Activated CD8-positive, alpha-beta memory T cell treated with anti-CD3 and anti-CD28 coated beads, Interleukin-2, amount 10 ng/mL, durations not matched to agents 7 days and 5 days (primary cell): ENCODE results near the gene NRF1. TPM values are rescaled to one million over a fixed set of nuclear protein-coding genes. Genes with fewer than 3 reads are reported as not detected.
"Not testable (repeated sequence)": the region's sequence is repeated elsewhere in the genome, so short reads cannot be mapped to it uniquely, and the experiment has no call there.

Experiments used
- ATAC-seq: fragments of 150-1000 bp; cut with Tn5 transposase; one replicate; pipeline ENCODE4 v1.10.0; 2021; ENCODE audit warnings: moderate library complexity
- CTCF ChIA-PET: fragments of 350-600 bp; sonication (Branson Sonifier 250); formaldehyde crosslinking; loops from one replicate; lab custom pipeline; 2021; ENCODE audit warnings: antibody characterized with exemption; lab: Charles Lee
- DNase-seq: peaks from one replicate; pipeline ENCODE4 v3.0.0-alpha.2; 2020
- H3K27ac Mint-ChIP-seq: one replicate; pipeline ENCODE4 v1.8.0; 2021; ENCODE audit warnings: mild to moderate bottlenecking, mixed read lengths
- H3K27me3 Mint-ChIP-seq: one replicate; pipeline ENCODE4 v1.8.0; 2021; ENCODE audit warnings: mixed read lengths
- H3K36me3 Mint-ChIP-seq: one replicate; pipeline ENCODE4 v1.8.0; 2021; ENCODE audit warnings: mild to moderate bottlenecking, mixed read lengths
- H3K4me1 Mint-ChIP-seq: one replicate; pipeline ENCODE4 v1.8.0; 2021; ENCODE audit warnings: mixed read lengths
- H3K4me3 Mint-ChIP-seq: one replicate; pipeline ENCODE4 v1.8.0; 2021; ENCODE audit warnings: mild to moderate bottlenecking, moderate library complexity, mixed read lengths
- H3K9me3 Mint-ChIP-seq: one replicate; pipeline ENCODE4 v1.8.0; 2022; ENCODE audit warnings: low read depth, mixed read lengths
- total RNA-seq, 2 experiments: library from RNA; stranded (reverse); gene quantifications; one replicate each; pipeline ENCODE4 v1.2.3, GENCODE V29; 2021

NRF1 gene
- total RNA-seq, 2 experiments from 2014 or later: 26.4 to 29.5 TPM

DNA sequence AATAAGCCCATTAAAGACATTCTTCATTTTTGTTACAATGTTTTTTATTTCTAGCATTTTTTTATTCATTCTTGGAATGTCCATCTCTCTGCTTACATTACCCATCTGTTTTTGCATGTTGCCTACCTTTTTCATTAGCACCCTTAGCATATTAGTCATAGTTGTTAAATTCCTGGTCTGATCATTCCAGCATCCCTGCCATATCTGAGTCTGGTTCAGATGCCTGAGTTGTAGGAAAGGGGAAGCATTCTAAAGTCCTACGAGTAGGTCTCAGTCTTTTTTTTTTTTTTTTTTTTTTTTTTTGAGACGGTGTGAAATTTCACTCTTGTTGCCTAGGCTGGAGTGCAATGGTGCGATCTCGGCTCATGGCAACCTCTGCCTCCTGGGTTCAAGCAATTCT, 19.7 kb upstream of the NRF1 start:
- H3K4me1 Mint-ChIP-seq: peaks cover 5% of the 10 kb centered on the region
- CTCF ChIA-PET: no interaction called here
- no peak overlapping the region for H3K27ac Mint-ChIP-seq
- peaks cover 2% of the 10 kb centered on the region for H3K9me3 Mint-ChIP-seq
- ATAC-seq: no peak
- peaks cover 3% of the 10 kb centered on the region for H3K36me3 Mint-ChIP-seq
- H3K4me3 Mint-ChIP-seq: no peak overlapping the region
- H3K27me3 Mint-ChIP-seq: peaks cover 11% of the 10 kb centered on the region
- no peak for DNase-seq

DNA sequence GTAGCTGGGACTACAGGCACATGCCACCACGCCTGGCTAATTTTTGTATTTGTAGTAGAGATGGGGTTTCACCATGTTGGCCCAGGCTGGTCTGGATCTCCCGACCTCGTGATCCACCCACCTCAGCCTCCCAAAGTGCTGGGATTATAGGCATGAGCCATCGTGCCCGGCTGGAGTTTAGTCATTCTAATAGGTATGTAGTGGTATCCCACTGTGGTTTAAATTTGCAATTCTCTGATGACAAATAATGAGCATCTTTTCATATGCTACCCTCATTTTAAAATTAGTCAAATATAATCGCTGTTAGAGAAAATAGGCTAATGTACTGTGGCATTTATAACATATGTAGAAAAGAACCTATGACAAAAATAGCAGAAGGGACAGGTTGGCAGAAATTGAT, 15.1 kb upstream of the NRF1 start:
- not testable (repeated sequence) for DNase-seq, H3K36me3 Mint-ChIP-seq, H3K4me1 Mint-ChIP-seq, H3K9me3 Mint-ChIP-seq, H3K4me3 Mint-ChIP-seq, H3K27ac Mint-ChIP-seq, ATAC-seq
- CTCF ChIA-PET: interaction anchor here (0.8 kb wide), 1 partner anchor 233 kb away, joined by 3 read pairs; no protein-coding TSS in a partner anchor
- peaks cover 11% of the 10 kb centered on the region for H3K27me3 Mint-ChIP-seq

DNA sequence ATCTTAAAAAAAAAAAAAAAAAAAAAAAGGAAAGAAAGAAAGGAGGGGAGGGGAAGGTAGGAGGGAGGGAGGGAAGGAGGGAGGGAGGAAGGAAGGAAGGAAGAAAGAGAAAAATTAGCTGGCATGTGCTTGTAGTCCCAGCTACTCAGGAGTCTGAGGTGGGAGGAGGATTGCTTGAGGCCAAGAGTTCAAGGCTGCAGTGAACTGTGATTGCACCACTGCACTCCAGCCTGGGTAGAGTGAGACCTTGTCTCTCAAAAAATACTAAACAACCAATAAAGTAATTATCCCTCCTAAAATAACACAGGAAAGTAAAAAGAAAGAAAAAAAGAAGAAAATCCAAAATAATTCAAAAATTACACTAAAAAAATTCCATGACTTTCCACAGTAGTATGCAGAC, 13.8 kb upstream of the NRF1 start:
- peaks cover 4% of the 10 kb centered on the region for H3K27me3 Mint-ChIP-seq
- H3K4me3 Mint-ChIP-seq: no peak overlapping the region
- H3K36me3 Mint-ChIP-seq: no peaks in the 10 kb centered on the region
- peaks cover 5% of the 10 kb centered on the region for H3K4me1 Mint-ChIP-seq
- no peaks in the 10 kb centered on the region for H3K9me3 Mint-ChIP-seq
- DNase-seq (no peak), ATAC-seq (no peak)
- CTCF ChIA-PET: no interaction called here
- H3K27ac Mint-ChIP-seq: no peak overlapping the region

DNA sequence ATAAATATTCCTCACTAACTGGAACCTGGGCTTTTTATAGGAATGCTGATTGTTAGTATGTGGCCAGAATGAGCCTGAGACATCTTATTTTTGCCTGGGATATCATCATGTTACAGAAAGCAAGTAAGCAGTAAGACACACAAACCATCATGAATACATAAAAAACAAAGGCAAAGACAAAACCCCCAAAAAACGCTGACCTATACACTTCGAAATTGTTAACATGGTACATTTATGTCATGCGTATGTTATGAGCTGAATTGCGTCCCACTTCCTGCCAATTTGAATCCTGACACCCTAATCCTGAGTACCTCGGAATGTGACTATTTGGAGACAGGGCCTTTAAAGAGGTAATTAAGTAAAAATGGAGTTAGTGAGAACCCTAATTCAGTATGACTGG, 12.3 kb upstream of the NRF1 start:
- no peak for DNase-seq
- no peaks in the 10 kb centered on the region for H3K9me3 Mint-ChIP-seq
- no peak overlapping the region for H3K27ac Mint-ChIP-seq
- H3K4me1 Mint-ChIP-seq: peaks cover 7% of the 10 kb centered on the region
- CTCF ChIA-PET: no interaction called here
- peaks cover 4% of the 10 kb centered on the region for H3K27me3 Mint-ChIP-seq
- H3K4me3 Mint-ChIP-seq: no peak overlapping the region
- no peak for ATAC-seq
- no peaks in the 10 kb centered on the region for H3K36me3 Mint-ChIP-seq

DNA sequence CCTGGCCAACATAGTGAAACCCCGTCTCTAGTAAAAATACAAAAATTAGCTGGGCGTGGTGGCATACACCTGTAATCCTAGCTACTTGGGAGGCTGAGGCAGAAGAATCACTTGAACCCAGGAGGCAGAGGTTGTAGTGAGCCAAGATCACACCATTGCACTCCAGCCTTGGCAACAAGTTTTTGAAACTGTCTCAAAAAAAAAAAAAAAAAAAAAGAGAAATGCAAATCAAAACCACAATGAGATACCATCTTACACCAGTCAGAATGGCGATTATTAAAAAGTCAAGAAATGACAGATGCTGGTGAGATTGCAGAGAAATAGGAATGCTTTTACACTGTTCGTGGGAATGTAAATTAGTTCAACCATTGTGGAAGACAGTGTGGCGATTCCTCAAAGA, 7.9 kb upstream of the NRF1 start:
- not testable (repeated sequence) for H3K27ac Mint-ChIP-seq, ATAC-seq, H3K27me3 Mint-ChIP-seq, DNase-seq, H3K9me3 Mint-ChIP-seq, H3K4me3 Mint-ChIP-seq
- CTCF ChIA-PET: interaction anchor here (0.6 to 1.6 kb wide), 4 partner anchors 9 to 407 kb away, joined by 3 to 6 read pairs (median 3); no protein-coding TSS in a partner anchor
- Mint-ChIP-seq H3K4me1 (peaks cover 17% of the 10 kb centered on the region), H3K36me3 (peaks cover 10% of the 10 kb centered on the region)

DNA sequence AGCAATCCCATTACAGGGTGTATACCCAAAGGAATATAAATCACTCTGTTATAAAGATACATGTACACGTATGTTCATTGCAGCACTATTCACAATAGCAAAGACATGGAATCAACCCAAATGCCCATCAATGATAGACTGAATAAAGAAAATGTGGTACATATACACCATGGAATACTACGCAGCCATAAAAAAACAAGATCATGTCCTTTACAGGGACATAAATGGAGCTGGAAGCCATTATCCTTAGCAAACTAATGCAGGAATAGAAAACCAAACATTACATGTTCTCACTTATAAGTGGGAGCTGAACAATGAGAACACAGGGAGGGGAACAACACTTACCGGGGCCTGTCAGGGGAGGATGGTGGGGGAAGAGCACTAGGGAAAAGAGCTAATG, 7.5 kb upstream of the NRF1 start:
- CTCF ChIA-PET: interaction anchor here (1.3 to 1.6 kb wide), 3 partner anchors 9 to 407 kb away, joined by 3 read pairs; no protein-coding TSS in a partner anchor
- not testable (repeated sequence) for ATAC-seq, H3K4me3 Mint-ChIP-seq, H3K27ac Mint-ChIP-seq, H3K27me3 Mint-ChIP-seq, H3K9me3 Mint-ChIP-seq, DNase-seq
- H3K4me1 Mint-ChIP-seq: peaks cover 18% of the 10 kb centered on the region
- H3K36me3 Mint-ChIP-seq: peaks cover 11% of the 10 kb centered on the region

DNA sequence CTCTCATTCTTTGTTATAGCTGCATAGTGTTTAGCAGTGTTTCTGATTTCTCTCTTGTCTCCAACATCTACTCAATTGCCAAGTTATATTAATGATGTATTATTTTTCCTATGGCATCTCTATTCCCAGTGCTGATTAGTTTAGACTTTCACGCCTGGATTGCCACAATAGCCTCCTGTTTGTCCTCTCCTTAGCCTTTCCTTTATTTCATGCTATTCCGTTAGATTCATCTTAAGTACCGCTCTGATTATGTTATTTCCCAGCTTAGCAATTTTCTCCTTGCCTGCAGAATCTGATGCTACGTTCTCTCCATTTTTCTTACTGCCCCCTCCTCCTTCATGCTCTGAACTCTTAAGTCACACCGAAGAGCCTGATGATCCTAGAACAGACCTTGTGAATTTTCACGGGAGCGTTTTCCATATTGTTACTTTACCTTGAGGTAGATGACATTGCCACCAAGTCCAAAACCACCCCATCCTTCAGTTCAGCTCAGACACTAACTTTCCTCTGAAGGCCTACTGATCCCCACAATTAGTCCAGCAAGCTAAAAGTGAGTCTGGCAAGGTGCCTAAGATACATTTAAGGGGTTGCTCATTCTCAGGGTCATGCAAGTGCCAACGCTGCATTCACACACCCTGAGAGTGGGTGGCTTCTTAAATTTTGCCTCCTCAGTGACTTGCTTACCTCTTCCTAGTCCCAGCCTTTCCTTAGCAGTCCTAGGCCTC, 6.6 kb upstream of the NRF1 start:
- no peak overlapping the region for H3K4me3 Mint-ChIP-seq
- DNase-seq (no peak), ATAC-seq (no peak)
- CTCF ChIA-PET: interaction anchor here (1.0 to 2.2 kb wide), 4 partner anchors 10 to 406 kb away, joined by 3 to 6 read pairs (median 3); no protein-coding TSS in a partner anchor
- no peak overlapping the region for H3K27ac Mint-ChIP-seq
- no peaks in the 10 kb centered on the region for H3K9me3 Mint-ChIP-seq
- peaks cover 4% of the 10 kb centered on the region for H3K27me3 Mint-ChIP-seq
- peaks cover 19% of the 10 kb centered on the region for H3K36me3 Mint-ChIP-seq
- peaks cover 27% of the 10 kb centered on the region for H3K4me1 Mint-ChIP-seq

DNA sequence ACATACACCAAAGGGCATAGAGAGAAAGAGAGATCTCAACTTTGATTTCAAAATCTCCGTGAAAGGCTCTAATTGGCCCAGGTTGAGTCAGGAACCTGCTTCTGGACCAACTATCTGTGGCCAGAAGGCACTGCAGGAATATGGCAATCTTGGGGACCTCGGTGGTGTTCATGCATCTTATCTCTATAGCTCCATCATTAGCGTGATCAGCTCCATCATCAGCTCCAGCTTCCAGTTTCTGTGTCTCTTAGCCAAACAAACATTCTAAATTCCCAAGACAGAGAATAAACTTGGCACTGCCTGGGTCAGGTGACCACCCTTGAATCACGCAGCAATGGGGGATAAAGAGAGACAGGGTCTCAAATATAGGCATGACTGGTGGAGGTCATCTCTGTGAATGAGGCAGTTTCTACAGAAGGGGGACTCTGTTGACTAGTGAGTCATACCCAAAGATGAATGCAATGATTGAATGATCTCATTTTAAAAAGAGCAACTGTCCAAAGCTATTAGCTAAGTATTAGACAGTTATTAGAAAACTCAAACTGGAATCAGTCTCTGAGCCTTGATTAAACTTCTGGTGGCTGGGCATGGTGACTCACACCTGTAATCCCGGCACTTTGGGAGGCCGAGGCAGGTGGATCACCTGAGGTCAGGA, 5.4 kb upstream of the NRF1 start:
- Mint-ChIP-seq H3K4me1 (peaks cover 34% of the 10 kb centered on the region), H3K27me3 (no peaks in the 10 kb centered on the region), H3K4me3 (no peak overlapping the region), H3K27ac (no peak overlapping the region), H3K9me3 (no peaks in the 10 kb centered on the region), H3K36me3 (peaks cover 22% of the 10 kb centered on the region)
- DNase-seq (no peak), ATAC-seq (no peak)
- CTCF ChIA-PET: interaction anchor here (0.9 to 2.3 kb wide), 5 partner anchors 9 to 264 kb away, joined by 3 to 8 read pairs (median 5); no protein-coding TSS in a partner anchor

DNA sequence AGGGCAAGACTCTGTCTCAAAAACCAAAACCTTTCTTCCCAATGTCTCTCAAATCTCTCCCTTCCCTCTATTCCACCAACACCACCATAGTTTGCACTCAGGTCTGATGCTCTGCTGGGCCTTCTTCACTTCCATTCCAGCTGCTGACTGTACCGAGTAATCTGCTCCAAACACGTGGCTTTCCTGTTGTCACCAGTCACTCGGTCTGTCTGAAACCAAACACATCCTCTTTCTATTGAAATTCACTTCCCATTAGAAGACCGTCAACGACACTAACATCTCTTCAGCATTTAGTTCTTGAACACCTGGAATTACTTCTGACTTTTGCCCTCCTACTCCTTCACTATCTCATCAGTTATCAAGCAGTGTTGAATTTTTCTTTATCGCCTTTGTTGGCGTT, 4.7 kb upstream of the NRF1 start:
- ATAC-seq (no peak), DNase-seq (no peak)
- Mint-ChIP-seq H3K9me3 (no peaks in the 10 kb centered on the region), H3K4me1 (peaks cover 34% of the 10 kb centered on the region), H3K27ac (no peak overlapping the region), H3K27me3 (no peaks in the 10 kb centered on the region), H3K4me3 (no peak overlapping the region), H3K36me3 (peaks cover 22% of the 10 kb centered on the region)
- CTCF ChIA-PET: interaction anchor here (0.9 to 2.3 kb wide), 6 partner anchors 12 to 264 kb away, joined by 3 to 8 read pairs (median 3); partner anchors contain the start of gene STRIP2

DNA sequence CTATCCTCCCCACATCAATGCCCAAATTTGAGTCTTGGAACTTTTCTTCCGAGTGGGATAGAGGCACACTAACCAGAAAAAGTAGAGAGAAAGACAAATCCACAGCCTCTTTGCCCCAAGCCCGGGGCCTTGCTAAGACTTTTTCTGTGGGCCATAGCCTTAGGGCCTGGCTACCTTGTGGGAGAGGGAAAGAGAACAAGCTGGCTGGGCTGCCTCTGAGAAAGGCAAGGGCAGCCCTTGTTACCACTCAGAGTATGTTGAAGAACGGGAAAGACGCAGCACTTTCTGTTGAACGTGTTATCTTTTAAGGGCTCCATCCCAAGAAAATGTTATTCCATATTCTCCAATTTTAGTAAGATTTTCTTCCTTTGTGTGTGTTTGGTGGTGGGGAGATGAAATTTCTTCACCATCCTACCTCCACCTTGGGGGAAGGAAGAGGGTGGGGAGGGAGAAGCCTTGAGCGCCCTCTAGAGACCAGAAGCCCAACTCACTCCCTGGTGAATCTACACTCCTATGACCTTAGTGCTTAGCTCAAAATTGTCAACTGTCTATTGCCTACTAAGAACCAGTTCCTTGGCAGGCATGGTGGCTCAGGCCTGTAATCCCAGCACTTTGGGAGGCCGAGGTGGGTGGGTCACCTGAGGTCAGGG, 3.9 kb upstream of the NRF1 start:
- no peak overlapping the region for H3K4me3 Mint-ChIP-seq
- peaks cover 23% of the 10 kb centered on the region for H3K36me3 Mint-ChIP-seq
- peaks cover 34% of the 10 kb centered on the region for H3K4me1 Mint-ChIP-seq
- H3K27me3 Mint-ChIP-seq: no peaks in the 10 kb centered on the region
- ATAC-seq: no peak
- peak; percentile 71 for DNase-seq
- no peaks in the 10 kb centered on the region for H3K9me3 Mint-ChIP-seq
- CTCF ChIA-PET: interaction anchor here (0.7 to 2.3 kb wide), 19 partner anchors 11 to 265 kb away, joined by 3 to 8 read pairs (median 3); partner anchors contain the start of gene STRIP2
- no peak overlapping the region for H3K27ac Mint-ChIP-seq

DNA sequence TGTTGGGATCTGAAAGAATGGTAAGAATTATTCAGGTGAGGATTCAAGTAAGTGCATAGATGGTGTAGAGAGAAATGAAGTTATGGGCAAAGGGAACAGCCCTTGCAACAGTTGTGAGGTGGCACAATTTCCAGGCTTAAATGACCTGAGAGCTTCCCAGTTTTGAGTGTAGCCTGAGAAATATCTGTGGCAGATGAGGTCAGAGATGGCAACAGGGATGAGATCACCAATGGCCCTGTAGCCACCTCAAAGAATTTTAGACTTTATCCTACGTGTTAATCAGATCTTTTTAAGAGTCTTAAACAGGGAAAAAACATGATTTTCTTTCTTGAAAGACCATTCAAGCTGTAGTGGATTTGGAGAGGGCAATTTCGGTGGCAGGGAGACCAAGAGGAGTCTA, 1.9 kb upstream of the NRF1 start:
- DNase-seq (no peak), ATAC-seq (no peak)
- Mint-ChIP-seq H3K36me3 (peaks cover 24% of the 10 kb centered on the region), H3K27ac (peak overlapping the region; percentile 62), H3K27me3 (no peaks in the 10 kb centered on the region), H3K9me3 (no peaks in the 10 kb centered on the region), H3K4me1 (peaks cover 46% of the 10 kb centered on the region), H3K4me3 (peak overlapping the region; percentile 87)
- CTCF ChIA-PET: no interaction called here

DNA sequence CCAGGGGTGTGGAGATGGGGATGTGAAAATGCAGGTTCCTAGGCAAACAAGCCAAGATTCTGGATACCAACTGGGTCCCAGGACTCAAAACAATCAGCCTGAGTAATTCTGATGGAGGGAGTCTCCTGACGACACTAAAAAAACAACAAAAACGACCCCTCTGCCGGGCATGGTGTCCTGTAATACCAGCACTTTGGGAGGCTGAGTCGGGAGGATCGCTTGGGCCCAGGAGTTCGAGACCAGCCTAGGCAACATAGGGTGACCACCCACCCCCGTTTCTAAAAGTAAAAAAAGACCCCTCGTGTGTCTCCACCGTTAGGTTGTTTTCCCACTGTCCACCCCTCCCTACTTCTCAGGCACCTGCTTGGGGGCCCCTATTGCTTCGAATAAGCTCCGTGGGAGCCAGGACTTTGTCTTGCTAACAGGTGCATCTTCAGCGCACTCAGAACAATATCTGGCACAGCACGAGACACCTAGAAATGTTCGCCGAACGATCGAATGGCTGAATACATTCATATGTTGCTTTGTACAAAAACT, 743 bp upstream of the NRF1 start:
- no peak for DNase-seq
- peak overlapping the region; percentile 91 for H3K27ac Mint-ChIP-seq
- ATAC-seq: no peak
- no peaks in the 10 kb centered on the region for H3K9me3 Mint-ChIP-seq
- peaks cover 24% of the 10 kb centered on the region for H3K36me3 Mint-ChIP-seq
- peaks cover 53% of the 10 kb centered on the region for H3K4me1 Mint-ChIP-seq
- no peaks in the 10 kb centered on the region for H3K27me3 Mint-ChIP-seq
- peak overlapping the region; percentile 87 for H3K4me3 Mint-ChIP-seq
- CTCF ChIA-PET: interaction anchor here (0.6 to 1.6 kb wide), 5 partner anchors 38 to 447 kb away, joined by 3 to 6 read pairs (median 3); no protein-coding TSS in a partner anchor
